Gastrocnemius medialis (tissue), 4 donors: ENCODE data around the gene SLC31A2.

Source experiments
- CTCF ChIP-seq, 5 experiments: fragments of 450-650 bp in 3 of 5; fragments of 200-600 bp in 2 of 5; sonication (generic) in 2 of 5; IDR thresholded peaks in 4 of 5; conservative IDR thresholded peaks in 1 of 5; 1 replicate in 4 of 5; 2 replicates in 1 of 5; pipeline ENCODE4 v1.5.1; 2016 to 2019; ENCODE audit warnings: antibody characterized with exemption in 5 of 5, mild to moderate bottlenecking in 3 of 5, moderate library complexity in 3 of 5
- POLR2A ChIP-seq, 2 donors: fragments of 450-650 bp; IDR thresholded peaks; one replicate each; pipeline ENCODE4 v1.6.1; 2017; ENCODE audit warnings: antibody characterized with exemption in 2 of 2, mild to moderate bottlenecking in 2 of 2, moderate library complexity in 2 of 2

GRCh38 chr9:113155911-113156588, 5.2 kb downstream of the SLC31A2 start:
- TF ChIP-seq POLR2A (IDR thresholded peaks at IDR 0.05) (no peak), CTCF (IDR thresholded peaks at IDR 0.05 in 4 of 5, conservative IDR thresholded peaks at IDR 0.05 in 1 of 5) (no peak)
